NOMO-1 treated with dmso at 0.1 percent for 144 hours (cell line): ENCODE results near the gene EIF4E2.
A peak's percentile ranks its signal among the peaks of the same experiment; 100 is the strongest.

ENCODE experiments used
- DNase-seq: peaks from one replicate; lab custom pipeline; 2025; ENCODE audit not compliant: unreplicated experiment; lab: John Stamatoyannopoulos, UW

The EIF4E2 gene, protein sequence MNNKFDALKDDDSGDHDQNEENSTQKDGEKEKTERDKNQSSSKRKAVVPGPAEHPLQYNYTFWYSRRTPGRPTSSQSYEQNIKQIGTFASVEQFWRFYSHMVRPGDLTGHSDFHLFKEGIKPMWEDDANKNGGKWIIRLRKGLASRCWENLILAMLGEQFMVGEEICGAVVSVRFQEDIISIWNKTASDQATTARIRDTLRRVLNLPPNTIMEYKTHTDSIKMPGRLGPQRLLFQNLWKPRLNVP

DNA sequence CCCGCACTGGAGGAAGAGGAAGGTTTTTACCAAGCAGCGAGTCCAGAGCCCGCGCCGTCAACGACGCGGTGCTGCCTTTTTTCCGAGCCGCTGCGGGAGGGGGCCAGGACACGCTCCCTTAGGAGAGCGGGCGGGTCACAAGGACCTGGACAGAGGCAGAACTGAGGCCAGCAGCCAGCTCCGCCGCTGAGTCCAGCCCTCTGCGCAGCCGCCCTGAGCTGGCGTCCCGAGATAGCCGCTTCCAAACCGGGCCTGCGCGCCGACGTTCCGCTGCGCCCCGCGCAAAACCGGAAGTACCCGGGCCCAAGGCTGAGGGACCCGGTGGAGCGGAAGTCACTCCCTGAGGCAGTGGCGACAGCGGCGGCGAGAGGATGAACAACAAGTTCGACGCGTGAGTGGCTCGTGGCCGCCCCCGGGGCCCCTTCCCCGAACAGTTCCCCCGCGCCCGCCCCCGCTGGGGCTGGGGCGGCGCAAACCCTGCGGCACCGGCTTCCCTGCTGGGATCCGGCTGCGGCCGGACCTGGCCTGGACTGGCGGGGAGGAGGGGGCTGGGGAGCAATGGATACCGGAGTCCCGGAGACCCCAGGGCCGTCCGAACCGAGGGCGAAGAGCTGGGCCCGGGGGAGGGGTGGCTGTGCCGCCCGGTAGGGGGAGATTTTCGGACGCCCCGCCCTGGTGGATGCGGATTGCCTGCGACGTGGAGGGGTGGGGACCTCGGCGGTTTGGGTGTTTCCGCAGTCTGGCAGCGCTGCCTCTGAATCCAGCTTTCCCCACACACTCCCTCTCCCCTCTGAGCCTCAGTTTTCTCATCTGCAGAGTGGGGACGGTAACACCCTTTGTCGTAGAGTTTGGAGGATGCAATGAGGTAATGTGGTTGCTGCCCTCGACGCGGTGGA lies at the start of gene EIF4E2, which contains the start of gene TIGD1:
Gene EIF4E2, plus strand, starts transcription at position 336 of the 896 bp plus-strand sequence. Its CDS starts 36 bp downstream, at position 372.
Gene TIGD1, minus strand, starts transcription at position 204 of the 896 bp plus-strand sequence. CDS start 675 bp downstream, outside the sequence.
- peak; percentile 86 for DNase-seq

- no peak for DNase-seq
Observed at GRCh38 chr2:232501331-232501771, 49.1 kb upstream of the EIF4E2 start.

GRCh38 chr2:232501794-232502390 lies 48.6 kb upstream of the EIF4E2 start:
- DNase-seq: no peak

- no peak for DNase-seq
Observed at GRCh38 chr2:232502511-232502910, 48.0 kb upstream of the EIF4E2 start.

GRCh38 chr2:232502911-232503808 lies 47.3 kb upstream of the EIF4E2 start:
- no peak for DNase-seq

DNA sequence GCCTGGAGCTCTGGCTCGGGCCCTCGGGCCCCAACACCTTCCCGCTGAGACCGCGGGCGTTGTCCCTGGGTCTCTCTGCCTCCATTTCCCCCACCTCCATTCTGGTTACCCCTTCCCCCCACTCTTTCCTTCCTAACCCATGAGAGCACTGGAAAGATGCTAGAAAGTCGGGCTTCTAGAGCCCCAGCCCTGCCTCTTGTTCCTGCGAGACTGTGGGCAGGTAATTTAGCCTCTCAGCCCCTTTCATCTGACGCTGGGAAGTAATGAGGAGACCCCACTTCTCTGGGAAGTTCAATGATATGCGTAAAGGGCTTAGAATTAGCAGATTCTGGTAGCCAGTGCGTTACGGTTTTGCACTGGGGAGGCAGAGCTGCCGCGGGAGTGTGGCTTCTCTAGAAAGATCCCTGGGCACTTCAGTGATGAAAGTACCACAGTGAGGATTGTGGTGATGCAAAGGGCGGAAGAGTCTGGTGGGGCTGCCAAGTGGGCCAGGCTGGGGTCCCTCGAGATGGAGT lies 46.6 kb upstream of the EIF4E2 start:
- no peak for DNase-seq

- DNase-seq: no peak
Observed at GRCh38 chr2:232504438-232504837, 46.1 kb upstream of the EIF4E2 start.

DNA sequence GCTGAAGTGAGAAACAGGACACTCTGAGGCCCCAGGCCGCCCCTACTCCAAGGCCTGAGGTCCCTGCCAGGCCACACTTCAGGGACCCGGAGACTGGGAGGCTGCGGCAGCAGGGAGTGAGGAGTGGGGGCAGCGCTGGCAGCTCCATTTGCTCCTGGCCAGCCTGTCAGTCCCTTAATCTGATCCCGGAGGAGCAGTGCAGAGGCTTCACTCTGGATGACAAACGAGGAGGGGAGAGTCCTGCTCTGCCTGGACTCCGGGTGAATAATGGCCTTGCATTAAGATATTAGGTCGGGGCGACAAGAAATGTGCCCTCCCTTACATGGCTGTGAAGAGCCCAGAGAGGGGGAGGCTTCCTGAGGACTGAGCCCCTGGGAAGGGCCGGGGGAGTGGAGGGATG lies 44.6 kb upstream of the EIF4E2 start:
- DNase-seq: no peak

GRCh38 chr2:232506709-232507108 lies 43.8 kb upstream of the EIF4E2 start:
- no peak for DNase-seq

DNA sequence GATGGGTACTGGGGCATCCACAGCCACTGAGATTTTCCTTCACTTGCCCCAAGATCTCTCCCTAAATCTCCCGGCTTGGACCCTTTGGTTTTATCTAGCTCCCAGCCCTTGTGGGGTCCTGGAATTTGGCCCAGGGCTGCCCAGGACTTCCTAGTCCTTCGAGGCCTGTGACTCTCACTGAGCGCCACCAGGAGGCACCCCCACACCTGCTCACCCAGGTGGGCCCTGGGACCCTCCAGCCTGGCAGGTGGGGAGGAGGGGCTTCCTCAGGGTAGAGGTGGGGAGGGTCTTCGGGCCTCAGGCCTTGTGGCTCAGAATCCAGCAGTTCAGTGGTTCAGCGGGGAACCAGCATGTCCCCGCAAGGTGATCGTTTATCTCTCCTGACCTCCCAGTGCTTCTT lies 42.2 kb upstream of the EIF4E2 start:
- DNase-seq: no peak

DNA sequence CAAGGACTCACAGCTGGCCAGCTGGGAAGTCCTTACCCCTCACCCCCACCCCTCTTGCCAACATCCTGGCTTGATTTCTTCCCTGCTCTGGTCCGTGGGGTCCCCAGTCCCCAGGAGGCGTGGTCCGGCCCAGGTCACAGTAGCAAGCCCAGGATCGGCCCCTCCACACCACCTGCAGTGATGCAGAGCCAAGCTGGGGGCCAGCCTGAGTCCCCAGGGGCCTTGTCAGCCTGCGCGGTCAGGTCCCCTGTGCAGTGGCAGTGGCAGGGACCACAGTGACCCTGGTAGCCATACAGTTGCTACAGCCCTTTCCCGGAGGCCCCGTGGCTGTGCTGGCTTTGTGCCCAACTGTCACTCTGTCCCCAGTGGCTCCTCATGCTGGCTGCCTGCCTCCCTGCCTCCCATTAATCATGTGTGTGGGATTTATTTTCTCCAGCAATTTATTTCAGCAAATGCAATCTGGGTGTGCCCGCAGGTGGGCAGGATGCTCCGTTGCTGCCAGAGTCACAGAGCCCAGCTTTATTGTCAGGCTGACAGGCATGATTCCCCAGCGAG lies 39.1 kb upstream of the EIF4E2 start:
- DNase-seq: no peak

GRCh38 chr2:232512602-232513001 lies 37.9 kb upstream of the EIF4E2 start:
- DNase-seq: no peak

DNA sequence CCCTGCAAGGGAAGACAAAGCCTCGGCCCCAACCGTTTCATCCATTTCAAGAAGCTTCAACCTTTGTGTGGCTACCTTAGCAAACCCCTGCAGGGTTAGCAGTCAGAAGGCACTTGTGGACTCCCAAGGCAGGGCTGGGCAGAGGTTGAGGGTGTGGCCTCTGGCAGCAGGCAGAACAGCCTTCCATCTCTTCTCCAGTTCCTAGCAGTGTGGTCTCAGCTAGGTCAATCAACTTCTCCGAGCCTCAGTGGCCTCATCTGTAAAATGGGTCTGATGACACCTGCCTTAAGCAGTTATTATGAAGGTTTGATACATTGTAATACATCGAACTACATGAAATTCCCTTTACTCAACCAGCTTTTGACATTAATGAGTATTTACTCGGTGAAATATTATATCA lies 37.1 kb upstream of the EIF4E2 start:
- DNase-seq: no peak

- no peak for DNase-seq
Observed at GRCh38 chr2:232515639-232516038, 34.9 kb upstream of the EIF4E2 start.

DNA sequence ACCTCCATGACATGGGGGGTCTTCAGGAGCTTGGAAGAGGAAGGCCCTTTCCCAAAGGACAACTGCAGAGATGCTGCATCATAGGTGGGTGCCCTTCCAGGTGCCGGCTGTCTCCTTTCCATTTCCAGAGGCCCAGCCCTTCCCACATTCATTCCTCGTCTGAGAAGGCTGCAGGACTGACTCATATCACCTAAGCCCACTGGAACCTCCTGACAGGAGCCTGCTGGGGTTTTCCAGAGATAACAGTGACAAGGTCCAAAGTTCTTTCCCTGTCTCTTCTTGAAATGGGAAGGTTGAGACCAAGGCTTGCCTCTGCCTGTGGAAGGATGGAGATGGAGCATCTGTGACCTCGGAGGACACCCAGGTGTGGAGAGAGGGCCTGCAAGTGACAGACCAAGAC lies 33.9 kb upstream of the EIF4E2 start:
- DNase-seq: no peak

- DNase-seq: no peak
Observed at GRCh38 chr2:232518844-232519243, 31.6 kb upstream of the EIF4E2 start.

GRCh38 chr2:232519581-232520438 lies 30.7 kb upstream of the EIF4E2 start, which contains the start of gene PRSS56:
Gene PRSS56 (plus strand): TSS chr2:232520388. CDS start chr2:232520599, 211 bp downstream.
- no peak for DNase-seq

DNA sequence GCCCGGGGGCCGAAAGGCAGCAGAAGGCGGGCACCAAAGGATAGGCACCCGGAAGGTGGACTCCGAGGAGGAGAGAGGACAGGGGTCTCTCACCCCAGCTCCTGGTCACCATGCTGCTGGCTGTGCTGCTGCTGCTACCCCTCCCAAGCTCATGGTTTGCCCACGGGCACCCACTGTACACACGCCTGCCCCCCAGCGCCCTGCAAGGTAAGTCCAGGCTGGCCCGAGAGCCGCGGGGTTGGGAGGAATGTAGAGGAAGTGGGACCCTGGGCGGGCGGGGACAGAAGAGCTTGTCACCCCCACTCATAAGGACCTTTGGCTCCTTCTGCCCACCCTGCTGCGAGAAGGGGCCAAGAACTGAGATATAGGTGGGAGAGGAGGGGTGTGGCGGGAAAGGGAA lies 30.0 kb upstream of the EIF4E2 start:
- no peak for DNase-seq

DNA sequence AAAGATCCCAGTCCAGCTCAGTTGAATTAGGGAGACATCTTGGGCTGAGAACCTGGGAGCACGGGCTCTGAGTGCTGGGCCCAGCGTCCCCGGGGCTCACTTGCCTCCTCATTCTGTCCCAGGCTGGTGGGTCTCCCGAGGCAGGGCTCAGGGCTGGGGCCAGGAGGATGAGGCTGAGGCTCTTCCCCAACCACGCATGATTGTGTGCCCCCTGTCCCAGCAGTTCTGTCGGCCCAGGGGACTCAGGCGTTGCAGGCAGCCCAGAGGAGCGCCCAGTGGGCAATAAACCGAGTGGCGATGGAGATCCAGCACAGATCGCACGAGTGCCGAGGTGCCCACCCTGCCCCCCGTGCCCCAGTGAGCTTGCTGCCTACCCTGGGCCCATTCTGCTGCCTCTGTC lies 29.4 kb upstream of the EIF4E2 start:
- no peak for DNase-seq
